Omental fat pad (tissue), 4 donors: ENCODE measurements around the gene FANCD2. TPM values are rescaled to one million over a fixed set of nuclear protein-coding genes. Genes with fewer than 3 reads are reported as not detected.
"Not testable (repeated sequence)": the region's sequence is repeated elsewhere in the genome, so short reads cannot be mapped to it uniquely, and the experiment has no call there.

Experiments
- ATAC-seq: fragments of 150-250 bp; one replicate; pipeline ENCODE4 v1.9.1; 2016; ENCODE audit warnings: mild to moderate bottlenecking, moderate library complexity; ENCODE audit not compliant: low FRiP score
- DNase-seq: peaks from one replicate; pipeline ENCODE4 v3.0.0-alpha.2; 2019; ENCODE audit warnings: low spot score
- total RNA-seq, 4 donors: library from RNA; depleted of rRNA; stranded (reverse); fragments of >200 nt; gene quantifications; one replicate each; pipeline ENCODE4 v1.1.0, GENCODE V29; 2016
- TF ChIP-seq, protein P1 (sequence below), 3 donors: fragments of 450-650 bp; IDR thresholded peaks; one replicate each; pipeline ENCODE4 v1.5.1; 2016 to 2017; ENCODE audit warnings: antibody characterized with exemption in 3 of 3, mild to moderate bottlenecking in 3 of 3, moderate library complexity in 2 of 3

FANCD2 gene
- total RNA-seq, 4 donors from 2014 or later, result 1.7 to 3.5 (median 3.3) TPM

GRCh38 chr3:10085738-10086137, 59.5 kb downstream of the FANCD2 start:
- ATAC-seq (no peak), DNase-seq (no peak)
- TF ChIP-seq, protein P1, sequence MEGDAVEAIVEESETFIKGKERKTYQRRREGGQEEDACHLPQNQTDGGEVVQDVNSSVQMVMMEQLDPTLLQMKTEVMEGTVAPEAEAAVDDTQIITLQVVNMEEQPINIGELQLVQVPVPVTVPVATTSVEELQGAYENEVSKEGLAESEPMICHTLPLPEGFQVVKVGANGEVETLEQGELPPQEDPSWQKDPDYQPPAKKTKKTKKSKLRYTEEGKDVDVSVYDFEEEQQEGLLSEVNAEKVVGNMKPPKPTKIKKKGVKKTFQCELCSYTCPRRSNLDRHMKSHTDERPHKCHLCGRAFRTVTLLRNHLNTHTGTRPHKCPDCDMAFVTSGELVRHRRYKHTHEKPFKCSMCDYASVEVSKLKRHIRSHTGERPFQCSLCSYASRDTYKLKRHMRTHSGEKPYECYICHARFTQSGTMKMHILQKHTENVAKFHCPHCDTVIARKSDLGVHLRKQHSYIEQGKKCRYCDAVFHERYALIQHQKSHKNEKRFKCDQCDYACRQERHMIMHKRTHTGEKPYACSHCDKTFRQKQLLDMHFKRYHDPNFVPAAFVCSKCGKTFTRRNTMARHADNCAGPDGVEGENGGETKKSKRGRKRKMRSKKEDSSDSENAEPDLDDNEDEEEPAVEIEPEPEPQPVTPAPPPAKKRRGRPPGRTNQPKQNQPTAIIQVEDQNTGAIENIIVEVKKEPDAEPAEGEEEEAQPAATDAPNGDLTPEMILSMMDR (IDR thresholded peaks at IDR 0.05), result no peak

- TF ChIP-seq, protein P1 (IDR thresholded peaks at IDR 0.05), result no peak
- ATAC-seq (no peak), DNase-seq (no peak)
Measured at GRCh38 chr3:10088256-10088655, 62.0 kb downstream of the FANCD2 start.

DNA sequence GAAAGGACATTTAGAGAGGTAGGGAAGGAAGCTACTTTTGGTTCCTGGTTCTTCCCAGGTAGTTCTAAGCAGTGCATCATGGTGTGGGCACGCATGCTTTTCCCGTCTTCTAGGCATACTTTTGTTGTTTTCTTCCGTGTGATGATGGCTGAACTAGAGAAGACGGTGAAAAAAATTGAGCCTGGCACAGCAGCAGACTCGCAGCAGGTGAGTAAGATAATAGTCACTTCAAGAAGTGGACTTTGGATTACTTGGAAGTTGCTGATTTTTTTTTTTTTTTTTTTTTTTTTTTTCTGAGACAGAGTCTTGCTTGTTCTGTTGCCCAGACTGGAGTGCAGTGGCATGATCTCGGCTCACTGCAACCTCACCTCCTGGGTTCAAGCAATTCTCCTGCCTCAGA, 63.9 kb downstream of the FANCD2 start:
- no peak for ATAC-seq
- TF ChIP-seq, protein P1 (IDR thresholded peaks at IDR 0.05), result no peak

GRCh38 chr3:10090774-10091173, 64.5 kb downstream of the FANCD2 start:
- DNase-seq, ATAC-seq: not testable (repeated sequence)

More for the DNA sequence above, 63.9 kb downstream of the FANCD2 start:
- no peak for DNase-seq

- not testable (repeated sequence) for DNase-seq, ATAC-seq
Measured at GRCh38 chr3:10091387-10091786, 65.2 kb downstream of the FANCD2 start.

GRCh38 chr3:10093678-10094077, 67.4 kb downstream of the FANCD2 start:
- TF ChIP-seq, protein P1 (IDR thresholded peaks at IDR 0.05), result no peak
- DNase-seq, result no peak
- no peak for ATAC-seq

GRCh38 chr3:10099041-10099440, 72.8 kb downstream of the FANCD2 start:
- TF ChIP-seq, protein P1 (IDR thresholded peaks at IDR 0.05), result no peak
- DNase-seq, result no peak
- no peak for ATAC-seq

- ATAC-seq (no peak), DNase-seq (no peak)
- TF ChIP-seq, protein P1 (IDR thresholded peaks at IDR 0.05), result no peak
Measured at GRCh38 chr3:10106919-10107318, 80.7 kb downstream of the FANCD2 start.
